ENCODE results near the gene PFDN6.

PFDN6 gene

GRCh38 chr6:33295621-33296369 lies 6.4 kb downstream of the PFDN6 start:
- no peak for DNase-seq (ENCODE audit: low read depth in 2 of 2)

DNA sequence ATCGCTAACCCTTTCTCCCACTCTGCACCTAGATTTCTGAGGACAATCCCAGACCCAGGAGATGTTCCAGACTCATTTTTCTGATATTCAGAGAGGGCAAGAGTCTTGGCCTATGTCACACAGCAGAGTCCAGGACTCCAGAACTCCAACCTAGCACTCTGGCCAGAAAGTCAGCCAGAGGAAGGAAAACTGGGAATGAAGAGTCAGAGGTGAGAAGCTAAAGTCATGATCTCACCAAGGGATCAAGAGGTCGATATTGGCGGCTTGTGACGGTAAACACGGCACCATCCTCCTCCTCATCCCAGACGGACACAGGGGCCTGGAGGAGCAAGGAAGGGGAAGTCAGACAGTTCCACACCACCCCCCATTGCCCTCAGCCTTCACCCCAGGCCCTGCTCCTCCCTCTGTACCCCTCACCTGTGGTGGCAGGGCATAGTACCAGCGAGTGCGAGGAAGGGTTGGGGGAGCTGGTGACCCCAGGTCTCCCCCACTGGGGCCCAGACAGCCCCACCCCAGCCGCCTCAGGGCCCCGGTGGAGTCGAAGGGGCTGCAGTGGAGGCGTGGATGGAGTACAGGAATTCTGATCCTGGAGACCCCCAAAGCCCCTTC lies 7.5 kb downstream of the PFDN6 start:
- no peak for DNase-seq (ENCODE audit: low read depth in 2 of 2)

DNA sequence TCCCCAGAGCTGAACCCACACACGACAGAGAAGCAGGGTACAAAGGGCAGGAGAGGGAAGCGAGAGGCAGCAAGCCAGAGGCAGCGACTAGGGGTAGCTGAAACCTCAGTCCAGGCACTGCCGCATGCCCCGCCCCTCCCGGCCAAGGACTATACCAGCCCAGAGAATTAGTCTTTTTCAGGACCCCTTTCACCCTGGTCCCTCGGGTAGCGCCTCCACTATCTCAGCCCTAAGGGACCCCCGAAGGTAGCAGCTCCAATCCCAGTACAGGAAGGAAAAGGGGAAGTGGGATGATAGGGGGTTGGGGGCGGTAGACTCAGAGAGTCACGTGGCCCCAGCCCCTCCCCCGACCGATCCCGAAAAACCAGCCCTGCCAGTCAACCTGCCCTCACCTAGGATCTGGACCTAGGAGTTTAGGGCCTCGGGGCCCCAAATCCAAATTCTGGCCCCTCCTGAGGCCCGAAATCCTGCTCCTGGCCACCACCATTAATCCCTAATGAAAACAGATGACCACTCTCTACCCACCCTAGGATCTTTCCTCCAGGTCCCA lies 8.1 kb downstream of the PFDN6 start:
- DNase-seq (ENCODE audit: low read depth in 2 of 2): no peak

- DNase-seq (ENCODE audit: low read depth in 2 of 2): peak in 1 of 2 donors; percentile 47
These were observed 8.8 kb downstream of the PFDN6 start for GRCh38 chr6:33297956-33298772.

DNA sequence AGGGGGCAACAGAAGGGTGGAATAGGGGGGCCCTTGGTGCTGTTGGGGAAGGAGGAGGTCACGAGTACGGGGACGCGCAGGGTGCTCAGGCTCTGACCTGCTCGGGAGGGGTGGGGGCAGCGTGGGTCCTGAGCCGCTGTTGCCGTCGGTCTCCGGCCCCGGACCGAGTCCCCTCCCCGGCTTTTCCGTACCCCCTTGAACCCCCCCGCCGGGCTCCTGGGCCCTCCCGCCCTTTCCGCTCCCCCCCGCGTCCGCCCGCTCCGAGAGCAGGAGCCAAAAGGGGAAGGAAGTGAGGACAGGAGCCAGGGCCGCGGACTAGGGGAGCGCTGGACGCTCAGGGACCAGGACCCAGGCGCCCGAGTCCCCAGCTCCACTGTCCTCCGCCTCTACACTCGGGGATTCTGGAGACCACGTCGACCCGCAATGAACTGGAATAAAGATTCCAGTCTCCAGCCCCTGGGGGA lies 9.4 kb downstream of the PFDN6 start, which contains the start of gene RGL2:
Gene RGL2, minus strand, starts transcription at position 170 of the 464 bp plus-strand sequence. CDS start 332 bp downstream, outside the sequence.
- peak in 1 of 2 donors; percentile 21 for DNase-seq (ENCODE audit: low read depth in 2 of 2)

DNA sequence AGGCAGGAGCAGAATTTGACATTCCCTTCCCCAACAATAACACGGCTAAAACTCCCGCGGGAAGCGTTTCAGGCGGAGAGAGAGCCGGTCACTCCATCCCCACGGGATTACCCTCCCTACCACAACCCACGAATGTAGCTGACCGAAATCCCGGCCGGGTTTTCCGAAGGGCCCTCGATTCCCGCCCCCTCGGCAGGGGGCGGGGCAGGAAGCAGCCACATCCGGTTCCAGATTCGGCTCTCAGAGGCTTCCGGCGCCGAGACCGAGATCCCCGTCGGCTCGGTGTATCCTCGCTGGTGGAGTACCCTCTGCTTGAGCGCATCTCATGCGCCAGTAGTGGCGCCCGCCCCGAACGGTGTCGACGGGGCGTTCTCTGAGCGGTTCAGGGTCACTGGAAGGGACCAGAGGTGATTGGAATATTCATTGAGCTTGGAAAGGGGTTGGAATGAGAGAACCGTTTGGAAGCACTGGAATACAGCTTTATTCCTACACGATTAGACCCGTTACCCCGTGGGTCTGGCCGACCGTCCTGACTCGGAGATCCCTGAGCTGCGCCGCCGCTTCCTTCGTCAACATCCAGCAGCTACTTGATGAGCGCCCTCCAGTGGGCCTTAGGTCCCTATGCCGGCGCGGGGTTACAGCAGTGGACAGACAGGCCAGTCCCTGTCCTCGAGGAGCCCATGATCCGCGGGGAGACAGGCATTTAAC lies 10.0 kb downstream of the PFDN6 start:
- DNase-seq (ENCODE audit: low read depth in 2 of 2): peak; percentile 91 to 93

GRCh38 chr6:33301877-33302276 lies 12.5 kb downstream of the PFDN6 start:
- no peak for DNase-seq (ENCODE audit: low read depth in 2 of 2)

DNA sequence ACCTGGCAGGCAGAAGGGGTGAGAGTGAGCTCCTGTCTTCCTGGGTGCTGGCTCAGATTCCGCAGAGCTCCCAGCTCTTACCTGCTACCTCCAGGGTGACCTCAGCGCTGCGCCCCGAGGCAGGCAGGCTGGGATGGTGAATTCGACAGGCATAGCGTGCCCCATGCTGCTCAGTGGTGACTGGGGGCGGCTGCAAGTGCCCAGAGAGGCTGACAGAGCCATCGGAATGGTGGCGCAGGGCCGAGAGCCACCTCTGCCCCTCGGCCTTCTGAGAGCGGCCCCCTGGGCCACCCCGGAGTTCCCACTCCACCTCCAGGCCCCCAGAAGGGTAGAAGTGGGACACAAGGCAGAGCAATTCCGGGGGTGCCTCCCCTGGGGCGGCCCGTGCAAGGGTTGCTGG lies 14.8 kb downstream of the PFDN6 start:
- no peak for DNase-seq (ENCODE audit: low read depth in 2 of 2)

DNA sequence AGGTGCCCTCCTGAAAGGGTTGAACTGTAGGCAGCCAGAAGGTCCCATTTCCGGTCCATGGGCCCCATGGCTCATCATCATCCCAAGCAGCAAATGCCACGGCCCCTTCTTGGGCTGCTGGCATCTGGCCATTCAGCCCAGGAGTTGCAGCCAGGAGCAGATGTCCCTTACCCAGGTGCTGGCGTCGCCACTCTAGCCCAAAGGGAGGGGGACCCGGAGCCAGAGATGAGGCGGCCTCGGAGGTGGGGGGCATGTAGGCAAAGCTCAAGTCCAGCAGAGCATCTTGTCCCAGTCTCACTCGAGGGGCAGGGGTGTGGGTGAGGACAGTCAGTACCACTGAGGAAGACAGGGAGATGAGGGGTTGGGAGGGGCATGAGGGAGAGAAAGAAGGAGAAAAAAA lies 15.7 kb downstream of the PFDN6 start:
- DNase-seq (ENCODE audit: low read depth in 2 of 2): no peak

DNA sequence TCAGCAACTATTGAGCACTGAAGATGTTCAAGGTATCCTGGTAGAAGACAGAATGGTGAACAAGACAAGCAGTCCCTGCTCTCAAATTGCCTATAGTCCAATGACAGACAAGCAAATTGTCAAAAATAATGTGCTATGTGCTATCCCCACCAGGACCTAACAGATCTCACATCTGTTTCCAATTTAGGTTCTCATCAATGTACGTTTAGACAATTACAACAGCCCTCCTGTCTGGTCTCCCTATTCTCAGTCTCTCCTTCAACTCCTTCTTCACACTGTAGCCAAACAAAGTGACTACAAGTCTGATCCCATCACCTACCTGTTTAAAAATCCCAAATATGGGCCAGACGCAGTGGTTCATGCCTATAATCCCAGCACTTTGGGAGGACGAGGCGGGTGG lies 17.0 kb downstream of the PFDN6 start:
- DNase-seq (ENCODE audit: low read depth in 2 of 2): no peak

DNA sequence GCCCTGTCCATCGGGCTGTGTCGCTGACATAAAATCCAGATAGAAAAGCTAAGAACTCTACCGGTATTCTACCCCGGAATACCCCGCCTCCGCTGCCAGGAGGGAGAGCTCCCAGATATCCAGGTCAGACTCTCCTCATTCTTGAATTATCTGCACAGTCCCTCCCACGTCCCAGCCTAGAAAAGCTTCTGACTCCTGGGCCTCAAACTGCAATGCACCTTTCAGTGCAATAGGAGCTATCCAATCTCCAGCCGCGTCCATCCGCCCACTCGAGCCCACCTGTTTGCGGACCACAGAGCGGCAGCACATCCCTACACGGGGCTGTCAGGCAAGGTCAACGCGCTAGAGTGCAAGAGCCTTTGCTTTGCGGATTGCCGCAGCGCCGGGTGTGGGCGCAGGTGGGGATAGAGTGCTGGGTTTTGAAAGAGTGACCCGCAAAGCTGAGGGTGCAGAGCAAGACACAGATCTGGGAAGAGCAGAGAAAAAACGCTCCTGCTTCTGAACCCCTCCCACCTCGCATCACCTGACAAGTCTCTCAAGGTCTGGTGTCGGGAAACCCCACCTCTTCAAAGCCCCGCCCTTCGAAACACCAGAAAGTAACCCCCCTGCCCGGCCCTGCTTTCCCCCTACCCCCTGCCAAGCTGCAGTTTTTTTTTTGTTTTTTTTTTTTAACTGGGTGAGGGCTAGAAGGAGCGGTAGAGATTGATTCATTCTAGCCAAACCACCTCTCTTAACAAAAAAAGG lies 23.1 kb downstream of the PFDN6 start:
- peak in 1 of 2 donors; percentile 66 for DNase-seq (ENCODE audit: low read depth in 2 of 2)

DNA sequence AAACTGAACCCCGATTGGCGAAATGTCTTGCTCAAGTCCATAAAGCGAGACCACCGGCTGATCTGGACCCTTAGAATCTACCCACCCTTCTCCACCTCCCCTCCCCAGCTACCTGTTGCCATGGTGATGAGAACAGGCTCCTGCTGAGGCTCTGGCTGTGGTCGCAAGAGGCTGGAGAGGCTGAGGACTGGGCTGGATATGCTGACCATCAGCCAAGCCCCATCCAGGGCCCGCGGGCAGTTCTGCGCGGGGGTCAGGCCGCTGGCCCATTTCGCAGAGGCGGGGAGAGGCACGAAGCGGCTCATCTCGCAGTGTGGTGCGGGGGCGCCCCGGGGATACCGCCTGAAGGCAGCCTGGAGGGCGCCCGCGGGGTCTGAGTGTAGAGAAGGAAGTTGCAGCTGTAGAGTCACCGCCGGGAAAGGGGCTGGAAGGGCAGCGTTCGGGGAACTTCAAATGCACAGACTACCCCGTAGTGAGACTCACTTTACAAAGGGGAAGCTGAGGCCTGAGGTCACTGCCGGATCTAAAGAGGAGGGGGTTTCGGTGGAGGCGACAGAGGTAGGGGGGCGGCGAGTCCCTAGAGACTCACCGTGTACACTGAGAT lies 23.8 kb downstream of the PFDN6 start:
- DNase-seq (ENCODE audit: low read depth in 2 of 2): peak in 1 of 2 donors; percentile 38

DNA sequence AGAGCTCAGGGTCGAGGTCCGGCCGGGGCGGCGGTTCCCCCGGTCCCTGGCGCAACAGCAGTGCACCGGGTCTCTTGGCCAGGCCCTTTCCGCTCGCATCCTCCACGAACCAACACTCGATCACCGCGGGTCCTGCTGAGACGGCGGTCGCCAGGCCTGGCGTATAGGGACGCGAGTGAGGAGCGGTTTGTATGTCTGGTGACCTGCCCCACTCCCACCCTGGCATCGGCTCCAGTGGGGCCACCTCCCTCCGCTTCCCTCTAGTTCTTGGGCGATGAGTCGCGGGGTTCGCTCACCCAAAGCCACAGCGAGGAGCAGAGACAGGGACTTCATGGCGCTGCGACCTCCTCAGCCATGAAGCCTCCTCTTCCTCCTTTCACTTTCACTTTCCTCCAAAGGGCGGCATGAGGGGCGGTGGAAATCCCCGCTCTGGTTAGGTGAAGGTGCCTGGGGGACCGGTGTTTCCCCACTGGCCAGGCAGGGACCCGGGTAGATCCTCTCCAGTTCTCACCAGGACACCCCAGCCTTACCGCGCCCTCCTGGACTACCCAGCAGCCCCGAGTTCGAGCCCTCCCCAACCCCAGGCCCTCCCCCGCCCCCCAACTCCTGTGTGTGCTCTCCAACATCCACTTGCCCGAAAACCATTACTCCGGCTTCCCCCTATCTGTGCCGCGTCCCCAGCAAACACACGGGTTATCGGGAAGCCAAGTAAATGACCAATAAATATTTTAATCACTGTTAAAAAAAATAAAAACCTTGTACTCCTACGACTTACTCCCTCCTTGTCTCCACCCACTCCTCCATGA lies 24.5 kb downstream of the PFDN6 start, which contains the start of gene TAPBP:
Gene TAPBP, minus strand, starts transcription at position 370 of the 806 bp plus-strand sequence. Its CDS starts 37 bp downstream, at position 333.
- peak; percentile 81 to 87 for DNase-seq (ENCODE audit: low read depth in 2 of 2)

GRCh38 chr6:33314515-33314942 lies 25.1 kb downstream of the PFDN6 start:
- peak; percentile 43 to 53 for DNase-seq (ENCODE audit: low read depth in 2 of 2)

DNA sequence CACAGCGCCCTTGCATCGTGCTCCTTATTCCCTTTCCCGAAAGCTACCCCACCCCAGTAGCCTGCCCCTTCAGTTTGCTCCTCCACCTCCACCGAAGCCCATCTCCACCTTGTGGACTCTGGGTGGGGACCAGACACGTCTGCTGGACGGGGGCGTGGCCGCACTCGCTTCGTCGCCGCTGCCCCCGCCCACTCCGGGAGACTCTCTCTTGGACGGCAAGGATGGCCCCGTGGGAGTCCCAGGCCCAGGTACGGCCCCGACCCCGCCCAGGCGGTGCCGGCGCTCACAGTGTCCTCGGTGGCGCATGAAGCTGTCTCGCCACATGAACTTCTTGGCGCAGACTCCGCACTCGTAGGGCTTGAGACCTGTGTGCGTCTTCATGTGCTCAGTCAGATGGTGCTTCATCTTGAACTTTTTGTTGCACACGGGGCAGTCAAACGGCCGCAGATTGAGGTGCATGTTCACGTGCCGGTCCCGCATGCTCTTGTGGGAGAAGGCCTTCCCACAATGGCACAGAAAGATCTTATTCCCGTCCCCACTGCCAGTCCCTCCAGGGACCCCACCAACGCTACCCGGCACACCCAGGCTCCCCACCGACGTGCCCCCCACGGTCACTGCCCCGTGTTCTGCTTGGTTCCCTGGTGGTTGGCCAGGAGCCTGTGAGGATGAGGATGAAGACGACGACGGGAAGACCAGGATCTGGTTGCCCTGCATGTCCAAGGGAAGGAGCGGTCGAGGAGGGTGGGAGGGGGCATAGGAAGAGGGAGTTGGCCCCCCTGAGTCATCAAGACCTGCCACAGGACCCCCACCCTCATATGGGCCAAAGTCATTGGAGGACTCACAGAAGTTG lies 25.8 kb downstream of the PFDN6 start:
- DNase-seq (ENCODE audit: low read depth in 2 of 2): no peak

- no peak for DNase-seq (ENCODE audit: low read depth in 2 of 2)
These were observed 26.6 kb downstream of the PFDN6 start for GRCh38 chr6:33315793-33316602.
